ENCODE measurements around the gene NEAT1. TPM values are rescaled to one million over a fixed set of nuclear protein-coding genes. Genes with fewer than 3 reads are reported as not detected.

NEAT1 gene
- total and polyA plus RNA-seq, 9 of the 15 experiments (the other 6 are each of a cell fraction or from before 2014, with no cell fraction given), result 20.1 to 389 (median 62.8) TPM

DNA sequence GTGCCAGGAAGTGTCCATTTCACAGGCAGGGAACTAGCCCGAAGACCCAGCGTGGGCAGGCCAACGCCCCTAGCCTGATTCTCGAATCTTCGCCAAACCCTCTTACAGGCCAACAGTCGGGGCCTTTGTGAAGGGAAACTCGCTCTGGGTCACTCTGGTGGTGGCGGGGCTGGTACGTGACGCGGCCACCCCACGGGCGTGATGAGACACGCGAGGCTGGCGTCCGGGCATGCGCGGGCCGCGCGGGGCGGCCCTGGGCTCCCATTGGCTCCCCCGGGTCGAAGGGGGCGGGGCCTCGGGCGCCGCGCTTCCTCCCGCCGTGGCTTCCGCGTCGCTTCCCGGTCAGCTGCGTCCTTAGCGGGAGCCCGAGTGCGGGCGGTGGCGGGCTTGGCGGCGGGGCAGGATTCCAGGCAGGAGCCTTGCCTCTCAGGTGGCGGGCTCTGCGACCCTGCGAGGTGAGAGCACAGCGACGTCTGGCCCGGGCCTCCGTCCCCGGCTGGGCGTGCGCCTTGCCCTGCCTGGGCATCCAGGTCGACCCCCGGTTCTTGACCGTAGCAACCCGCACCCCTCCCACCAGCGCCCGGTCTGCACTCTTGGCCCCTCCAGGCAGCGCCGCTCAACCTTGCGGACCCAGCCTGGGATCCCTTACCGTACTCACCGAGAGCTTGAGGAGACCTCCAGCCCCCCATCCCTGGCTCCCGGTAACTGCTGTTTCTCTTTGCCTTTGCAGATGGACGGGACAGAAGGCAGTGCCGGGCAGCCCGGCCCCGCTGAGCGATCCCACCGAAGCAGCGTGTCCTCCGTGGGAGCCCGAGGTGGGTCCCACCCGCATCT, 36.1 kb upstream of the NEAT1 start, which contains the start of gene FRMD8 (continued):
- TF ChIP-seq, protein P1, sequence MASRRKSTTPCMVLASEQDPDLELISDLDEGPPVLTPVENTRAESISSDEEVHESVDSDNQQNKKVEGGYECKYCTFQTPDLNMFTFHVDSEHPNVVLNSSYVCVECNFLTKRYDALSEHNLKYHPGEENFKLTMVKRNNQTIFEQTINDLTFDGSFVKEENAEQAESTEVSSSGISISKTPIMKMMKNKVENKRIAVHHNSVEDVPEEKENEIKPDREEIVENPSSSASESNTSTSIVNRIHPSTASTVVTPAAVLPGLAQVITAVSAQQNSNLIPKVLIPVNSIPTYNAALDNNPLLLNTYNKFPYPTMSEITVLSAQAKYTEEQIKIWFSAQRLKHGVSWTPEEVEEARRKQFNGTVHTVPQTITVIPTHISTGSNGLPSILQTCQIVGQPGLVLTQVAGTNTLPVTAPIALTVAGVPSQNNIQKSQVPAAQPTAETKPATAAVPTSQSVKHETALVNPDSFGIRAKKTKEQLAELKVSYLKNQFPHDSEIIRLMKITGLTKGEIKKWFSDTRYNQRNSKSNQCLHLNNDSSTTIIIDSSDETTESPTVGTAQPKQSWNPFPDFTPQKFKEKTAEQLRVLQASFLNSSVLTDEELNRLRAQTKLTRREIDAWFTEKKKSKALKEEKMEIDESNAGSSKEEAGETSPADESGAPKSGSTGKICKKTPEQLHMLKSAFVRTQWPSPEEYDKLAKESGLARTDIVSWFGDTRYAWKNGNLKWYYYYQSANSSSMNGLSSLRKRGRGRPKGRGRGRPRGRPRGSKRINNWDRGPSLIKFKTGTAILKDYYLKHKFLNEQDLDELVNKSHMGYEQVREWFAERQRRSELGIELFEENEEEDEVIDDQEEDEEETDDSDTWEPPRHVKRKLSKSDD (conservative IDR thresholded peaks at IDR 0.05; ENCODE audit: low read length), result no peak
- TF ChIP-seq NR2F6 (CRISPR knock-in tag; IDR thresholded peaks at IDR 0.05) (no peak), NR4A1 (CRISPR knock-in tag; IDR thresholded peaks at IDR 0.05) (peak; percentile 76; the same call in 1 of the 2 replicates), NR4A1 (tag; IDR thresholded peaks at IDR 0.05) (0 out of 2 replicates have a peak, but pooled peaks have one; percentile 89), NRF1 (conservative IDR thresholded peaks at IDR 0.05 in 1 of 2, IDR thresholded peaks at IDR 0.05 in 1 of 2) (peak; percentile 94 to 95), PTRF (tag; IDR thresholded peaks at IDR 0.05) (no peak), MCM7 (IDR thresholded peaks at IDR 0.05) (no peak), NFYB (IDR thresholded peaks at IDR 0.05; ENCODE audit: extremely low read depth, insufficient read length) (peak; percentile 84), EP300 (IDR thresholded peaks at IDR 0.05; ENCODE audit: low read length) (peak; percentile 5; the same call in 1 of the 2 replicates), RFX7 (CRISPR knock-in tag; IDR thresholded peaks at IDR 0.05) (no peak), CEBPB (tag; IDR thresholded peaks at IDR 0.05) (no peak), SIX5 (IDR thresholded peaks at IDR 0.05; ENCODE audit: borderline replicate concordance in 1 of 2, insufficient read depth in 1 of 2, low read depth in 1 of 2, low read length in 2 of 2) (no peak), EP400 (IDR thresholded peaks at IDR 0.05) (peak; percentile 79; the same call in 1 of the 2 replicates), ZNF507 (tag; conservative IDR thresholded peaks at IDR 0.05) (no peak), CTBP1 (IDR thresholded peaks at IDR 0.05; ENCODE audit: borderline replicate concordance) (peak; percentile 59; the same call in 1 of the 2 replicates), IFI16 (CRISPR knock-in tag; IDR thresholded peaks at IDR 0.05) (no peak), NFXL1 (CRISPR knock-in tag; IDR thresholded peaks at IDR 0.05) (no peak), CREB1 (IDR thresholded peaks at IDR 0.05) (no peak; the same call in 1 of the 2 replicates), CREB1 (CRISPR knock-in tag; IDR thresholded peaks at IDR 0.05) (peak; percentile 66; the same call in 1 of the 2 replicates), ZNF143 (CRISPR knock-in tag; IDR thresholded peaks at IDR 0.05) (peak; percentile 30; the same call in 1 of the 2 replicates), RFX1 (IDR thresholded peaks at IDR 0.05) (no peak), TEAD1 (CRISPR knock-in tag; IDR thresholded peaks at IDR 0.05) (peak in 1 of 2 experiments; percentile 68; a peak in 1 of 4 replicates), SAFB (IDR thresholded peaks at IDR 0.05; ENCODE audit: borderline replicate concordance, low read depth, low read length) (peak; percentile 99)
- TF ChIP-seq, protein P2, sequence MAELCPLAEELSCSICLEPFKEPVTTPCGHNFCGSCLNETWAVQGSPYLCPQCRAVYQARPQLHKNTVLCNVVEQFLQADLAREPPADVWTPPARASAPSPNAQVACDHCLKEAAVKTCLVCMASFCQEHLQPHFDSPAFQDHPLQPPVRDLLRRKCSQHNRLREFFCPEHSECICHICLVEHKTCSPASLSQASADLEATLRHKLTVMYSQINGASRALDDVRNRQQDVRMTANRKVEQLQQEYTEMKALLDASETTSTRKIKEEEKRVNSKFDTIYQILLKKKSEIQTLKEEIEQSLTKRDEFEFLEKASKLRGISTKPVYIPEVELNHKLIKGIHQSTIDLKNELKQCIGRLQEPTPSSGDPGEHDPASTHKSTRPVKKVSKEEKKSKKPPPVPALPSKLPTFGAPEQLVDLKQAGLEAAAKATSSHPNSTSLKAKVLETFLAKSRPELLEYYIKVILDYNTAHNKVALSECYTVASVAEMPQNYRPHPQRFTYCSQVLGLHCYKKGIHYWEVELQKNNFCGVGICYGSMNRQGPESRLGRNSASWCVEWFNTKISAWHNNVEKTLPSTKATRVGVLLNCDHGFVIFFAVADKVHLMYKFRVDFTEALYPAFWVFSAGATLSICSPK (IDR thresholded peaks at IDR 0.05; ENCODE audit: borderline replicate concordance), result no peak
- TF ChIP-seq, protein P3, sequence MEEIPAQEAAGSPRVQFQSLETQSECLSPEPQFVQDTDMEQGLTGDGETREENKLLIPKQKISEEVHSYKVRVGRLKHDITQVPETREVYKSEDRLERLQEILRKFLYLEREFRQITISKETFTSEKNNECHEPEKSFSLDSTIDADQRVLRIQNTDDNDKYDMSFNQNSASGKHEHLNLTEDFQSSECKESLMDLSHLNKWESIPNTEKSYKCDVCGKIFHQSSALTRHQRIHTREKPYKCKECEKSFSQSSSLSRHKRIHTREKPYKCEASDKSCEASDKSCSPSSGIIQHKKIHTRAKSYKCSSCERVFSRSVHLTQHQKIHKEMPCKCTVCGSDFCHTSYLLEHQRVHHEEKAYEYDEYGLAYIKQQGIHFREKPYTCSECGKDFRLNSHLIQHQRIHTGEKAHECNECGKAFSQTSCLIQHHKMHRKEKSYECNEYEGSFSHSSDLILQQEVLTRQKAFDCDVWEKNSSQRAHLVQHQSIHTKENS (CRISPR knock-in tag; IDR thresholded peaks at IDR 0.05), result no peak

Data from K562 (cell line).